Measurements from ENCODE around the gene IFIT3.

Gene IFIT3

DNA sequence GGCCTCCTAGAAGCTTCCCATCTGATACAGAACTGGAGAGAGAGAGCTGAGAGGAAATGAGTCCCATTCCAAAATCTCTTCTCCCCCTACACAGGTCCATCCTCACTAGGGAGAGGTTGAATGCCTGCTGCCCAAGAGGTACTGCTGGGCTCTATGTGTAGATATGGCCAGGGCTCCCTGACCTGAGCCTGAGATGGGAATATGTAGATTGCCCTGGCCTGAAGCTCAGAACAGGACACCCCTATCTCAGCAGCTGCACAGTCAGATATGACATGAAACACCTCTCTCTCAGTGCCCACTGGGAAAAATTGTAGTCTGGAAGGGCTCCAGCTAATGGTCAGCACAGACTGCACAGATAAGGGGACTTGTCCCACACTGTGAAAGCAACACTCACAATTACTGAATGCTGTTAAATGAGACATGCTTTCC lies 46.9 kb downstream of the IFIT3 start:
- TF ChIP-seq YY1 (IDR thresholded peaks at IDR 0.05; ENCODE audit: low read depth) (no peak), EGR1 (IDR thresholded peaks at IDR 0.05) (no peak), TCF12 (IDR thresholded peaks at IDR 0.05; ENCODE audit: low read depth) (no peak), REST (IDR thresholded peaks at IDR 0.05; ENCODE audit: low read depth) (no peak), TEAD4 (IDR thresholded peaks at IDR 0.05) (no peak), RAD21 (IDR thresholded peaks at IDR 0.05; ENCODE audit: low read depth) (no peak), ZBTB7A (IDR thresholded peaks at IDR 0.05; ENCODE audit: low read depth) (no peak), TAF1 (IDR thresholded peaks at IDR 0.05; ENCODE audit: low read depth) (no peak), FOXM1 (IDR thresholded peaks at IDR 0.05; ENCODE audit: borderline replicate concordance, low read depth) (no peak), CEBPB (IDR thresholded peaks at IDR 0.05) (no peak), EP300 (IDR thresholded peaks at IDR 0.05; ENCODE audit: borderline replicate concordance) (no peak), NFIC (IDR thresholded peaks at IDR 0.05) (no peak), CREB1 (IDR thresholded peaks at IDR 0.05; ENCODE audit: low read depth) (no peak)
- TF ChIP-seq, protein P1, sequence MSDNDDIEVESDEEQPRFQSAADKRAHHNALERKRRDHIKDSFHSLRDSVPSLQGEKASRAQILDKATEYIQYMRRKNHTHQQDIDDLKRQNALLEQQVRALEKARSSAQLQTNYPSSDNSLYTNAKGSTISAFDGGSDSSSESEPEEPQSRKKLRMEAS (IDR thresholded peaks at IDR 0.05) = no peak
- TF ChIP-seq, protein P2, sequence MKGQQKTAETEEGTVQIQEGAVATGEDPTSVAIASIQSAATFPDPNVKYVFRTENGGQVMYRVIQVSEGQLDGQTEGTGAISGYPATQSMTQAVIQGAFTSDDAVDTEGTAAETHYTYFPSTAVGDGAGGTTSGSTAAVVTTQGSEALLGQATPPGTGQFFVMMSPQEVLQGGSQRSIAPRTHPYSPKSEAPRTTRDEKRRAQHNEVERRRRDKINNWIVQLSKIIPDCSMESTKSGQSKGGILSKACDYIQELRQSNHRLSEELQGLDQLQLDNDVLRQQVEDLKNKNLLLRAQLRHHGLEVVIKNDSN (IDR thresholded peaks at IDR 0.05) = no peak

DNA sequence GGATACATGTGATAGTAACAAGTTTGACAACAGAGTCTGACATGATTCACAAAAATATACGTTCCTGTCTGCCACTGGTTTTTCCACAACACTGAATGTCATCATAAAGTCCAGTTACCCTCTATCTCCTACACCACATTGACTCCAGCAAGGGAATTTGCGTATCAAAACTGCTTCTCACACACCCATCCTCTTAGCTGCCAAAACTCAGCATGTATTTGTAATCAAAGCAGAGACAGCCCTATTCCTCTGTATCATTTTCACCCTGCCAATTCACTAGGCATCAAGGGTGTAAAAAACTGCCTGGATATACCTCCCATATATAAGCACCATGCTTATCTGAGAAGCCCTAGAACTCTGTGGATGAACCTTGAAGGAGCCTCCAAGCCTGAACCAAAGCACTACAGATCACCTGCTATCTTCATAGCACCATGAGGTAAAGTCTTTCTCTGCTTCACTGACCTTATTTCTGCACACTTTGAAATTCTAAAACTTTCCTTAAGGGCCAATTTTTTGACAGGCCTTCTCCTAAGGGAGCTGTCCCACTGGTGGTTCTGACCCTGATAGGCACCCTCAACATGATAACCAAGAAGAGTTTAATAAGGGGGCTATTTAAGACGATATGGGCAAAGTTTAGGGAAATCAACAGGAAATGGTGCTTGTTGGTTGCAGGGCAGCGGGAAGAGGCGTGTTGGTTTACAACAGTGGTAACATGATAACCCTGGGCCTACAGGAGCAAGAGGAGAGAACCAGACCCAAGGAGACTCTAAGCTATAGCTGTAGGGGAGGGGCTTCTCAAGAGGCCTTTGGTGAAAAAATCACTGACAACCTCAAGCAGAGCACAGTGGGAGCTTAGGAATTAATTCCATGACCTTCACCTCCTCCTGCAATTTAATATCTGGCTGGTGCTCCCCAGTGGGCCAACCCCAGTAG lies 50.2 kb downstream of the IFIT3 start, which contains the start of gene IFIT1B:
Gene IFIT1B, plus strand, starts transcription at position 352 of the 933 bp plus-strand sequence. Its CDS starts 80 bp downstream, at position 432.
- peak; percentile 81 for TF ChIP-seq REST (IDR thresholded peaks at IDR 0.05; ENCODE audit: low read depth)
- no peak for TF ChIP-seq CREB1 (IDR thresholded peaks at IDR 0.05; ENCODE audit: low read depth)
- no peak for TF ChIP-seq ZBTB7A (IDR thresholded peaks at IDR 0.05; ENCODE audit: low read depth)
- TF ChIP-seq EP300 (IDR thresholded peaks at IDR 0.05; ENCODE audit: borderline replicate concordance) = no peak

DNA sequence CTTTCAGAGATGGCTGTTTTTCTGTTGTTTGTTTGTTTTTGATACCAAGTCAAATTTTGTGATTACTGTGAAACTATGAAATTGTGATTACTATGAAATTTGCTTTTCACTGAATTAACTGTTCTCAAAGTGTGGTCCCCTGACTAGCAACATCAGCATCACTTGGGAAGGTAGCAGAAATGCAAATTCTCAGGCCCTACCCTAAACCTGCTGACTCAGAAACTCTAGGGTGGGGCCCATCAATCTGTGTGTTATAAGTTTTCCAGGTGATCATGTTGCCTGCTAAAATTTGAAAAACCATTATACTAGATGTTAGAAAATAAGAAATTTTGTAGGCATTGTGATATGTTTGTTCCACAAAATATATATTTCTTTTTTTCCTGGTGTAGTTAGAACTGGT lies 51.3 kb downstream of the IFIT3 start:
- TF ChIP-seq YY1 (IDR thresholded peaks at IDR 0.05; ENCODE audit: low read depth) (no peak), RAD21 (IDR thresholded peaks at IDR 0.05; ENCODE audit: low read depth) (no peak), FOXM1 (IDR thresholded peaks at IDR 0.05; ENCODE audit: borderline replicate concordance, low read depth) (no peak), CEBPB (IDR thresholded peaks at IDR 0.05) (no peak), TAF1 (IDR thresholded peaks at IDR 0.05; ENCODE audit: low read depth) (no peak), NFIC (IDR thresholded peaks at IDR 0.05) (no peak)

GRCh38 chr10:89382757-89383156 lies 55.0 kb downstream of the IFIT3 start:
- TF ChIP-seq NFIC (IDR thresholded peaks at IDR 0.05) = no peak
- no peak for TF ChIP-seq CREB1 (IDR thresholded peaks at IDR 0.05; ENCODE audit: low read depth)
- TF ChIP-seq, protein P2 (IDR thresholded peaks at IDR 0.05) = no peak
- TF ChIP-seq RAD21 (IDR thresholded peaks at IDR 0.05; ENCODE audit: low read depth) = no peak
- TF ChIP-seq, protein P1 (IDR thresholded peaks at IDR 0.05) = no peak
- no peak for TF ChIP-seq TCF12 (IDR thresholded peaks at IDR 0.05; ENCODE audit: low read depth)
- no peak for TF ChIP-seq EP300 (IDR thresholded peaks at IDR 0.05; ENCODE audit: borderline replicate concordance)
- TF ChIP-seq EGR1 (IDR thresholded peaks at IDR 0.05) = no peak
- no peak for TF ChIP-seq TAF1 (IDR thresholded peaks at IDR 0.05; ENCODE audit: low read depth)
- TF ChIP-seq FOXM1 (IDR thresholded peaks at IDR 0.05; ENCODE audit: borderline replicate concordance, low read depth) = no peak
- no peak for TF ChIP-seq TEAD4 (IDR thresholded peaks at IDR 0.05)
- no peak for TF ChIP-seq REST (IDR thresholded peaks at IDR 0.05; ENCODE audit: low read depth)

Measured in Ishikawa (cell line).